ENCODE results near the gene E2F6.
"Not testable (repeated sequence)": the region's sequence is repeated elsewhere in the genome, so short reads cannot be mapped to it uniquely, and the experiment has no call there.

E2F6 gene

GRCh38 chr2:11411244-11411643 lies 54.7 kb downstream of the E2F6 start:
- no peak for DNase-seq

GRCh38 chr2:11410101-11410500 lies 55.9 kb downstream of the E2F6 start:
- DNase-seq = no peak

- DNase-seq = no peak
These were observed 56.4 kb downstream of the E2F6 start for GRCh38 chr2:11409572-11409959.

GRCh38 chr2:11408959-11409571 lies 56.9 kb downstream of the E2F6 start:
- DNase-seq = no peak

GRCh38 chr2:11407413-11407812 lies 58.5 kb downstream of the E2F6 start:
- no peak for DNase-seq

GRCh38 chr2:11406958-11407381 lies 59.0 kb downstream of the E2F6 start:
- DNase-seq = no peak

- no peak for DNase-seq
These were observed 59.5 kb downstream of the E2F6 start for GRCh38 chr2:11406267-11406957.

GRCh38 chr2:11405599-11406266 lies 60.2 kb downstream of the E2F6 start:
- no peak for DNase-seq

GRCh38 chr2:11405074-11405406 lies 60.9 kb downstream of the E2F6 start:
- not testable (repeated sequence) for DNase-seq

GRCh38 chr2:11404376-11405073 lies 61.4 kb downstream of the E2F6 start:
- no peak for DNase-seq

GRCh38 chr2:11402436-11402835 lies 63.5 kb downstream of the E2F6 start:
- DNase-seq = no peak

- DNase-seq = no peak
These were observed 66.6 kb downstream of the E2F6 start for GRCh38 chr2:11399438-11399762.

GRCh38 chr2:11398750-11399437 lies 67.1 kb downstream of the E2F6 start:
- DNase-seq = peak; percentile 44 to 88

- DNase-seq = no peak
These were observed 68.4 kb downstream of the E2F6 start for GRCh38 chr2:11397513-11397912.

- peak; percentile 76 to 77 for DNase-seq
These were observed 69.2 kb downstream of the E2F6 start for GRCh38 chr2:11396467-11397445.

- DNase-seq = no peak
These were observed 69.9 kb downstream of the E2F6 start for GRCh38 chr2:11396021-11396420.

- DNase-seq = no peak
These were observed 70.6 kb downstream of the E2F6 start for GRCh38 chr2:11395389-11395788.

All from SHP77 (cell line).